Frontal cortex (tissue), 4 donors: ENCODE results near the gene MAB21L4. TPM values are rescaled to one million over a fixed set of nuclear protein-coding genes. Genes with fewer than 3 reads are reported as not detected.
"Not testable (repeated sequence)": the region's sequence is repeated elsewhere in the genome, so short reads cannot be mapped to it uniquely, and the experiment has no call there.

Experiments
- DNase-seq, 2 donors: peaks; one replicate each; pipeline ENCODE4 v3.0.0; 2012; ENCODE audit warnings: low spot score in 2 of 2
- FAIRE-seq: peaks from 2 replicates; lab custom pipeline; 2012; peaks lifted over from hg19 to GRCh38; lab: Jason Lieb, UNC
- total RNA-seq: library from RNA; depleted of rRNA; stranded (reverse); fragments of >200 nt; gene quantifications from one replicate; pipeline ENCODE4 v1.2.3, GENCODE V29; 2014
- donor health status: control.
- donor health status: control.
- donor health status: control.

Gene MAB21L4
- total RNA-seq, 1 donor from 2014 or later, result not detected

DNA sequence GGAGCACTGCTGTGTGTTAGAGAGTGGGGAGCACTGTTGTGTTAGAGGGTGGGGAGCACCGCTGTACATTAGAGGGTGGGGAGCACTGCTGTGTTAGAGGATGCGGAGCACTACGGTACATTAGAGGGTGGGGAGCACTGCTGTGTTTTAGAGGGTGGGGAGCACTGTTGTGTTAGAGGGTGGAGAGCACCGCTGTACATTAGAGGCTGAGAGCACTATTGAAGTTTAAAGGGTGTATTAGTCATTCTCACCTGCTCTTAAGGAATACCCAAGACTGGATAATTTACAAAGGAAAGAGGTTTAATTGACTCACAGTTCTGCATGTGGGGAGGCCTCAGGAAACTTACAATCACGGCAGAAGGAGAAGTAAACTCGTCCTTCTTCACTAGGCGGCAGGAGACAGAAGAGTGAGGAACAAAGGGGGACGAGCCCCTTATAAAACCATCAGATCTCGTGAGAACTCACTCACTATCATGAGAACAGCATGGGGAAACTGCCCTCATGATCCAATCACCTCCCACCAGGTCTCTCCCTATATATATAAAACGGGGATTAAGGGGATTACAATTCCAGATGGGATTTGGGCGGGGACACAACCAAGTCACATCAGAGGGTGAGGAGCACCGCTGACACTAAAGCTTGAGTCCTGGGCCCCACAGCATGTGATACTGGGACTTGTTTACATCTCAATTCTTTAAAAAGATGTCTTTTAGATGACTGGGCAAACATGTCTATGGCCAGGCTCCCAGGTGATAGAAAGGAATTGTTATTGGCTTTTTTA, 46.9 kb downstream of the MAB21L4 start:
- FAIRE-seq, result no peak

DNA sequence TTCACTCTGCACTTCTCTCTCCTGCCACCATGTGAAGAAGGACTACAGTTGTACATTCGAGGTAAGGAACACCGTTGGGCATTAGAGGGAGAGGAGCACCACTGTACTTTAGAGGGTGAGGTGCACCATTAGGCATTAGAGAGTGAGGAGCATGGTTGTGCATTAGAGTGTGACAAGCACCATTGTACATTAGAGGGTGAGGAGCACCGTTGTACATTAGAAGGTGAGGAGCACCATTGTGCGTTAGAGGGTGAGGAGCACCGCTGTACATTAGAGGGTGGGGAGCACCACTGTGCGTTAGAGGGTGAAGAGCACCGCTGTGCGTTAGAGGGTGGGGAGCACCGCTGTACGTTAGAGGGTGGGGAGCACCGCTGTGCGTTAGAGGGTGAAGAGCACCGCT, 48.1 kb downstream of the MAB21L4 start:
- DNase-seq (no peak), FAIRE-seq (no peak)

More for the DNA sequence above, 46.9 kb downstream of the MAB21L4 start:
- no peak for DNase-seq

DNA sequence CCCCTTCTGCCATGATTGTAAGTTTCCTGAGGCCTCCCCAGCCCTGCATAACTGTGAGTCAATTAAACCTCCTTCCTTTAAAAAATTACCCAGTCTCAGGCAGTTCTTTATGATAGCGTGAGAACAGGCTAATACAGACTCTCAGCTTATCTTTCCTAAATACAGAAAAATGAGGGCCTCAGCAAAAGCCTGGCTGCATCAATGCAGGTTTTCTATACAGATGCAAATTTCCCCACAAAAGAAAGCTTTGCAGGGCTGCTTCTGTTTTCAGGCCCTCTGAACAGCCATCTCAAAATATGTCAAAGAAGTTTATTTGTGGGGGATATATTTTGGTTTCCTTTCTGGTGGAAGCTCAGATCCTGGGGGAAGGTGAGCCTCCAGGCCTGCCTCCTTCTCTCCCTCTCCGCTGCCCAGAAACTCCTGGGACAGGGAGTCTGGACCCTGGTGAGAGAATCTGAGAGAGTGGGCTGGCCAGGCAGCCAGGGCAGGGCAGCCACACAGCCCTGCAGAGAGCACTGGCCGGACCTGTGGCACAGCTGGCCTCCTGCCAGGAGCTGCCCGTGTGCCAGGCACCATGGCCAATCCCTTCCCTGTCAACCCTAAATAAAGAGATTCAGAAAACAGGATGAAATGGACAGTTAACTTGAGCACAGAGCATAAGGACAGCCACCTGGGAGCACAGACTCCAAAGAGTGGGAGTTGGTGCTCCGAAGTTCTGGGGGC, 48.9 kb downstream of the MAB21L4 start:
- FAIRE-seq (no peak), DNase-seq (no peak)

DNA sequence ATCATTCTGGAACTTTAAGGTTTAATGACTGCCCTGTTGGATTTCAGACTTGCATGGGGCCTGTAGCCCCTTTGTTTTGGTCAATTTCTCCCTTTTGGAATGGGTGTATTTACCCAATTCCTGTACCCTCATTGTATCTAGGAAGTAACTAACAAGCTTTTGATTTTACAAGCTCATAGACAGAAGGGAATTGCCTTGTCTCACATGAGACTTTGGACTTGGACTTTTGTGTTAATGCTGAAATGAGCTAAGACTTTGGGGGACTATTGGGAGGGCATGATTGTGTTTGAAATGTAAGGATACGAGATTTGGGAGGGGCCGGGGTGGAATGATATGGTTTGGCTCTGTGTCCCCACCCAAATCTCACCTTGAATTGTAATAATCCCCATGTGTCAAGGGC, 49.6 kb downstream of the MAB21L4 start:
- DNase-seq, FAIRE-seq: not testable (repeated sequence)

DNA sequence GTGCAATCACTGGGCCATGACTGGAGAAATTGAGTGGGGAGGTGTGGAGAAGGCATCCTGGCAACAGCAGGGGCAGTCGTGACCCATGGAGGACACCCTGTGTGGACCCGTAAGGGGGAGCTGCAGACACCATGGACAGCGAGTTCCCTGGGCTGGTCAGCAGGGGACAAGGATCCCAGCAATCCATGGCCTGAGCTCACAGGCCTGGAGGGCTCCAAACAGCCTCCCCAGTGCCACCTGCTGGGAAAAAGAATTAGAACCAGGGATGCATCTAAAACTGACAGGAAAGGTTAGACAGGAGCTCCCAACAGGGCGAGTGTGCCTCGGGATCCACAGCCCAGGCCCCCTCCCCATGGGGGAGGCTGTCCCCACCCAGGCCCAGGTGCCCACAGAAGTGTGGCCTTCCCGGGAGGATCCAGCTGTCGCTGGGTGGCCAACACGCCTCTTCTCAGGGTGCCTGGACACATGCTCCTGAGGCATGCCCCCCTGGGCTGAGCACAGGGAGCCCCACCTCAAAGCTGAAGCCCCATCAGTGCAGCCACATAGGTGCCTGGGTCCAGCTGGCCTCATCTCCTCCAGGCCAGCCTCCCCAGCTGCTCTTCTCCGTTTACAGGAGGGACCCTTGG, 55.4 kb downstream of the MAB21L4 start:
- DNase-seq (peak; percentile 71 to 82), FAIRE-seq (no peak)

DNA sequence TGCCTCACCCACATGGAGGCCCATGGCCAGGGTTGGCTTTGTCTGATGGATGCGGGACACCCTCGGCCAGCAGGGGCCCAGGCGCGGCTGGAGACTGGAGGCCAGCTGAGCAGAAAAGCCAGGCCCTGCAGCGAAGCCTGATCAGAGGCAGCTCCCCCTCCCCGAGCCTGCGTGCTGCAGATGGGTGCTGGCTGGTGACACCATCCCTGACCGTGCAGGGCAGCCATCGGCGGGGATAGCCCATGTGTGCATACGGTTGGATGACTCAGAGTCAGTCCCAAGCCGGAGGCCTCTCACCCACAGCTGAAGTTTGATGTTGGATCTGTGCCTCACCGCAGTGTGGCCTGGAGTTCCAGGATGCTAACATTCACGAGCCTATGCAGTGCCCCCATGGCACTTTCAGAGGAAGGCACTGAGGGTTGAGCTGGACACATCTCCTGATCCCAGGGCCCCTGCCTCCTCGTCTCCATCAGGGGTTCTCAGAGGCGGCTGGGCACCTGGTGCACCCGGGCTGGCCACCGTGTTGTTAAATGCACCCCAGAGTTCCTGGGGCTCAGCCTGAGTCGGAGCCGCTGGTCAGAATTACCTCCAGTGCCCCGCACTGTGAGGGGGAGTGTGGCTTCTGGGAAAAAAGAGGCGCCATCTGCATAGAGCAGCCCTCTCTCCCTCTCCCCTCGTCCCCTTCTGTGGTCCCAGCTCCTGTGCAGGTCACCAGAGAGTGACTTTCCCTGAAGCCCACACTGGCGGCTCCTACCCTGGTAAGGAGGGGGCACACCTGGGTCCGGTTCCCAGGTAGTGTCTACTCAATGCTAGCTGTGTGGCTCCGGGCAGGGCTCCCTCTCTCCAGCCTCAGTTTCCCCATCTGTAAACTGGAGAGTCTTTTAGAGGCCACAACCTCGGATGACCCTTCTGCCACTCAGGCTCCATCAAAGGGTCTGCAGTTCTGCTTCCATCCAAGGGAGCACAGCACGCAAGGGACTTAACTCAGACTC, 56.5 kb downstream of the MAB21L4 start:
- FAIRE-seq (no peak), DNase-seq (no peak)

DNA sequence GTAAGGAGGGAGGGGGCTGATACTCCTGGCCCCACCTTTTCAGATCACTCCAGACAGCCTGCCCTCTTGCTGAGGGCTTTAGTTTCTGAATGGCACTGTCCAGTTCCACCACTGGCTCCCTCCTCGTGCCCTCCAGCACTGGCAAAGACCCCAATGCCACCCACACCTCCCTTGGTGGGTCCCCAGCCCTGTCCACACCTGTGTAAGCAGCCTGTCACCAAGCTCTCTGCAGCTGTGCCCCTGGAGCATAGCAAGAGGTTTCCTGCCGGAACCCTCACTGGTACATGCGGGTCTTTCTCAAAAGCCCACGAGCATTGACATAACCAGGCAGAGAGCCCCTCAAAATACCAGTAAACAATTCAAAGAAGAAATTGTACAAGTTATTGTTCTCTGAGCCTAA, 58.3 kb downstream of the MAB21L4 start:
- no peak for DNase-seq
- FAIRE-seq, result no peak

DNA sequence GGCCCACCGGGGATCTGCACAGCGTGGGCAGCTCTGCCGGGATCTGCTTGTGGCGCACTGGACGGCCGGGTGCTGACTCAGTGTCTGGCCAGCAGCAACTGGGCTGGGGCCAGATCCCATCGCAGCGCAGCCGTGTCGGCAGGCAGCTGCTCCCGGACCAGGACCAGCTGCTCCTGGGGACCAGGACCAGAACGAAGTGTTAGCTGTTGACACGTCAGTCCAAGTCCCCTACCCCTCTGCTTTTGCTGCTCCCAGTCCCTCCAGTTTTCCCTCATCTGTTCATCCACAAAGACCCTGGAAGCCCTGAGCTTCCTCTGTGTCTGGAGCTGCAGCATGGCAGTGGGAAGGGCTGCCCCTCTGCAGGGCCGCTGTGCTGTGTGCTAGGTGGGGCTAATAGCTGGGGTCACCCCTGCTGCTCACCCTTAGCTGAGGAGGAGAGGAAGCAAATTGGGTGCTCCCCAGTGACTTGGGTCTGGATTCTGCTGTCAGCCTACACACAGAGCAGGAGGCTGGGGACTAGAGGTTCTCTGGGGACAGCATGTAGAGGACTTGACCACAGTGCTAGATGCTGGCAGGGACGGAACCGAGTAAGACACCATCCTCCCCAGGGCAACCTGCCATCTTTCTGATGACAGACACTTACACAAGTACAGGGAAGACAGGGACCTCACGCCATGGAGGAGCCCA, 59.0 kb downstream of the MAB21L4 start:
- FAIRE-seq (no peak), DNase-seq (peak in 1 of 2 donors; percentile 62)

Other genes with a start within 250 kb of the MAB21L4 start
- gene AQP12B, start 213.3 kb downstream of the MAB21L4 start, total RNA-seq, result not detected
- gene AQP12A, start 204.3 kb downstream of the MAB21L4 start, total RNA-seq, result not detected
- 146 TPM for gene KIF1A, start 75.9 kb downstream of the MAB21L4 start, total RNA-seq
- not detected for gene AGXT, start 27.3 kb downstream of the MAB21L4 start, total RNA-seq
- not detected for gene CROCC2, start 10.2 kb upstream of the MAB21L4 start, total RNA-seq
- 4.5 TPM for gene SNED1, start 102.5 kb upstream of the MAB21L4 start, total RNA-seq
- gene MTERF4, start 206.1 kb upstream of the MAB21L4 start, total RNA-seq, result 32.6 TPM